GM23338 (cell line): ENCODE data around the gene HOXC9.

Experiments
- EZH2 ChIP-seq: fragments of 200-600 bp; sonication (generic); IDR thresholded peaks from one replicate; pipeline ENCODE4 v1.8.0; 2017; ENCODE audit warnings: antibody characterized with exemption, mild to moderate bottlenecking, low read depth; ENCODE audit not compliant: unreplicated experiment
- EZH2phosphoT487 ChIP-seq: fragments of 200-600 bp; sonication (generic); IDR thresholded peaks from one replicate; pipeline ENCODE4 v1.8.1; 2018; ENCODE audit warnings: antibody characterized with exemption; ENCODE audit not compliant: unreplicated experiment
- POLR2AphosphoS5 ChIP-seq: IDR thresholded peaks from 2 replicates; pipeline ENCODE4 v1.6.1; 2016; ENCODE audit warnings: antibody characterized with exemption, low read depth
- ZNF331 ChIP-seq: fragments of 250-450 bp; sonication (Bioruptor Pico); IDR thresholded peaks from 2 replicates; pipeline ENCODE4 v1.5.0; 2020; ENCODE audit warnings: low read depth, mild to moderate bottlenecking, moderate library complexity
- TF ChIP-seq, protein P1 (sequence below), 2 experiments: fragments of 200-600 bp in 1 of 2; sonication (generic) in 1 of 2; conservative IDR thresholded peaks; 2 replicates each; pipeline versions ENCODE4 v1.5.1 to v1.6.1; 2016 to 2017; ENCODE audit warnings: antibody characterized with exemption in 2 of 2, low read depth in 2 of 2, mild to moderate bottlenecking in 2 of 2, moderate library complexity in 1 of 2
- TF ChIP-seq, protein P2 (sequence below): fragments of 250-450 bp; sonication (Bioruptor Pico); IDR thresholded peaks from 2 replicates; pipeline ENCODE4 v1.5.0; 2020; ENCODE audit warnings: mild to moderate bottlenecking, moderate library complexity

DNA sequence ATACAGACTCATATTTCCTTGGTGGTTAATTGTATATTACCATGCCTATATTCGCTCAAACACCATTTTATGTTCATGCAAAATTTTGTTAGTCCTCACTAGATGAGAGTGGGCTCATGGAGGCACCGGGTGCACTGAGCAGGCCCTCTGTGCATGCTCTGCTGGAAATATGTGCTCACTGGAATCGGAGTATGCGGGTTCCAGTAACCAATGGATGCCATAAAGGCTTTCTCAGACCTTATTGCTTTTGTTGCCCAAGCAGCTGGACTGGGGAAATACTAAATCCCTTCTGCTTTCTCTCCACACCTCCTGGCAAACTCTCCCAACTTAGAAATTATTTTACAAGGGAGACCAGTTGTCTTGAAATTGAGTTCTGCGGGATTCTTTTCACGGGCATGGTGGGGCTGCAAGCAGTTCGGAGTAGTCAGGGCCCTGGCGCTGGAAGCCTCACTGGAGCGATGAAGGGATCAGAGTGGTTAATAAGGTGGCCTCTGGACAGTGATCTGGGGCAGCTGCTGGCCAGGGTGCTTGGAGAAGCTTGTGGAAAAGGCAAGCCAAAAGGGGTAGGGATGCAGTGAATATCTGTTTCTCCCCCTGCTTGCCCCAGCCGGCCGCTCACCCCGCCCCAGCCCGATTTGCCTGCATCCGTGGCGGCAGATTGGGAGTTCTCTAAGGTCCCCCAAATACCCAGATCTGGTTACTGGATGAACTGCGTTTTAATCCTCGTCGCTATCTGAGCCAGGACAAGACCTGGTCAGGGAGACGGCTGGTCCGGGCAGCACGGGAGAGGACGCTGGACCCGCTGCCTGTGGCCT lies 20.8 kb downstream of the HOXC9 start:
- TF ChIP-seq EZH2phosphoT487 = no peak
- TF ChIP-seq POLR2AphosphoS5 = no peak
- no peak for TF ChIP-seq ZNF331 (CRISPR knock-in tag)
- TF ChIP-seq, protein P1, sequence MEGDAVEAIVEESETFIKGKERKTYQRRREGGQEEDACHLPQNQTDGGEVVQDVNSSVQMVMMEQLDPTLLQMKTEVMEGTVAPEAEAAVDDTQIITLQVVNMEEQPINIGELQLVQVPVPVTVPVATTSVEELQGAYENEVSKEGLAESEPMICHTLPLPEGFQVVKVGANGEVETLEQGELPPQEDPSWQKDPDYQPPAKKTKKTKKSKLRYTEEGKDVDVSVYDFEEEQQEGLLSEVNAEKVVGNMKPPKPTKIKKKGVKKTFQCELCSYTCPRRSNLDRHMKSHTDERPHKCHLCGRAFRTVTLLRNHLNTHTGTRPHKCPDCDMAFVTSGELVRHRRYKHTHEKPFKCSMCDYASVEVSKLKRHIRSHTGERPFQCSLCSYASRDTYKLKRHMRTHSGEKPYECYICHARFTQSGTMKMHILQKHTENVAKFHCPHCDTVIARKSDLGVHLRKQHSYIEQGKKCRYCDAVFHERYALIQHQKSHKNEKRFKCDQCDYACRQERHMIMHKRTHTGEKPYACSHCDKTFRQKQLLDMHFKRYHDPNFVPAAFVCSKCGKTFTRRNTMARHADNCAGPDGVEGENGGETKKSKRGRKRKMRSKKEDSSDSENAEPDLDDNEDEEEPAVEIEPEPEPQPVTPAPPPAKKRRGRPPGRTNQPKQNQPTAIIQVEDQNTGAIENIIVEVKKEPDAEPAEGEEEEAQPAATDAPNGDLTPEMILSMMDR (conservative IDR thresholded peaks at IDR 0.05; ENCODE audit: low read depth in 2 of 2) = no peak
- peak; percentile 14 for TF ChIP-seq EZH2
- TF ChIP-seq, protein P2, sequence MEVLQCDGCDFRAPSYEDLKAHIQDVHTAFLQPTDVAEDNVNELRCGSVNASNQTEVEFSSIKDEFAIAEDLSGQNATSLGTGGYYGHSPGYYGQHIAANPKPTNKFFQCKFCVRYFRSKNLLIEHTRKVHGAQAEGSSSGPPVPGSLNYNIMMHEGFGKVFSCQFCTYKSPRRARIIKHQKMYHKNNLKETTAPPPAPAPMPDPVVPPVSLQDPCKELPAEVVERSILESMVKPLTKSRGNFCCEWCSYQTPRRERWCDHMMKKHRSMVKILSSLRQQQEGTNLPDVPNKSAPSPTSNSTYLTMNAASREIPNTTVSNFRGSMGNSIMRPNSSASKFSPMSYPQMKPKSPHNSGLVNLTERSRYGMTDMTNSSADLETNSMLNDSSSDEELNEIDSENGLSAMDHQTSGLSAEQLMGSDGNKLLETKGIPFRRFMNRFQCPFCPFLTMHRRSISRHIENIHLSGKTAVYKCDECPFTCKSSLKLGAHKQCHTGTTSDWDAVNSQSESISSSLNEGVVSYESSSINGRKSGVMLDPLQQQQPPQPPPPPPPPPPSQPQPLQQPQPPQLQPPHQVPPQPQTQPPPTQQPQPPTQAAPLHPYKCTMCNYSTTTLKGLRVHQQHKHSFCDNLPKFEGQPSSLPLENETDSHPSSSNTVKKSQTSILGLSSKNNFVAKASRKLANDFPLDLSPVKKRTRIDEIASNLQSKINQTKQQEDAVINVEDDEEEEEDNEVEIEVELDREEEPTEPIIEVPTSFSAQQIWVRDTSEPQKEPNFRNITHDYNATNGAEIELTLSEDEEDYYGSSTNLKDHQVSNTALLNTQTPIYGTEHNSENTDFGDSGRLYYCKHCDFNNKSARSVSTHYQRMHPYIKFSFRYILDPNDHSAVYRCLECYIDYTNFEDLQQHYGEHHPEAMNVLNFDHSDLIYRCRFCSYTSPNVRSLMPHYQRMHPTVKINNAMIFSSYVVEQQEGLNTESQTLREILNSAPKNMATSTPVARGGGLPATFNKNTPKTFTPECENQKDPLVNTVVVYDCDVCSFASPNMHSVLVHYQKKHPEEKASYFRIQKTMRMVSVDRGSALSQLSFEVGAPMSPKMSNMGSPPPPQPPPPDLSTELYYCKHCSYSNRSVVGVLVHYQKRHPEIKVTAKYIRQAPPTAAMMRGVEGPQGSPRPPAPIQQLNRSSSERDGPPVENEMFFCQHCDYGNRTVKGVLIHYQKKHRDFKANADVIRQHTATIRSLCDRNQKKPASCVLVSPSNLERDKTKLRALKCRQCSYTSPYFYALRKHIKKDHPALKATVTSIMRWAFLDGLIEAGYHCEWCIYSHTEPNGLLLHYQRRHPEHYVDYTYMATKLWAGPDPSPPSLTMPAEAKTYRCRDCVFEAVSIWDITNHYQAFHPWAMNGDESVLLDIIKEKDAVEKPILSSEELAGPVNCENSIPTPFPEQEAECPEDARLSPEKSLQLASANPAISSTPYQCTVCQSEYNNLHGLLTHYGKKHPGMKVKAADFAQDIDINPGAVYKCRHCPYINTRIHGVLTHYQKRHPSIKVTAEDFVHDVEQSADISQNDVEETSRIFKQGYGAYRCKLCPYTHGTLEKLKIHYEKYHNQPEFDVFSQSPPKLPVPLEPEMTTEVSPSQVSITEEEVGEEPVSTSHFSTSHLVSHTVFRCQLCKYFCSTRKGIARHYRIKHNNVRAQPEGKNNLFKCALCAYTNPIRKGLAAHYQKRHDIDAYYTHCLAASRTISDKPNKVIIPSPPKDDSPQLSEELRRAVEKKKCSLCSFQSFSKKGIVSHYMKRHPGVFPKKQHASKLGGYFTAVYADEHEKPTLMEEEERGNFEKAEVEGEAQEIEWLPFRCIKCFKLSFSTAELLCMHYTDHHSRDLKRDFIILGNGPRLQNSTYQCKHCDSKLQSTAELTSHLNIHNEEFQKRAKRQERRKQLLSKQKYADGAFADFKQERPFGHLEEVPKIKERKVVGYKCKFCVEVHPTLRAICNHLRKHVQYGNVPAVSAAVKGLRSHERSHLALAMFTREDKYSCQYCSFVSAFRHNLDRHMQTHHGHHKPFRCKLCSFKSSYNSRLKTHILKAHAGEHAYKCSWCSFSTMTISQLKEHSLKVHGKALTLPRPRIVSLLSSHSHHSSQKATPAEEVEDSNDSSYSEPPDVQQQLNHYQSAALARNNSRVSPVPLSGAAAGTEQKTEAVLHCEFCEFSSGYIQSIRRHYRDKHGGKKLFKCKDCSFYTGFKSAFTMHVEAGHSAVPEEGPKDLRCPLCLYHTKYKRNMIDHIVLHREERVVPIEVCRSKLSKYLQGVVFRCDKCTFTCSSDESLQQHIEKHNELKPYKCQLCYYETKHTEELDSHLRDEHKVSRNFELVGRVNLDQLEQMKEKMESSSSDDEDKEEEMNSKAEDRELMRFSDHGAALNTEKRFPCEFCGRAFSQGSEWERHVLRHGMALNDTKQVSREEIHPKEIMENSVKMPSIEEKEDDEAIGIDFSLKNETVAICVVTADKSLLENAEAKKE (CRISPR knock-in tag) = no peak
